ENCODE data around the gene USP40. TPM values are rescaled to one million over a fixed set of nuclear protein-coding genes. Genes with fewer than 3 reads are reported as not detected.

The USP40 gene
- total RNA-seq, 1 experiment from 2014 or later: 10.3 TPM

DNA sequence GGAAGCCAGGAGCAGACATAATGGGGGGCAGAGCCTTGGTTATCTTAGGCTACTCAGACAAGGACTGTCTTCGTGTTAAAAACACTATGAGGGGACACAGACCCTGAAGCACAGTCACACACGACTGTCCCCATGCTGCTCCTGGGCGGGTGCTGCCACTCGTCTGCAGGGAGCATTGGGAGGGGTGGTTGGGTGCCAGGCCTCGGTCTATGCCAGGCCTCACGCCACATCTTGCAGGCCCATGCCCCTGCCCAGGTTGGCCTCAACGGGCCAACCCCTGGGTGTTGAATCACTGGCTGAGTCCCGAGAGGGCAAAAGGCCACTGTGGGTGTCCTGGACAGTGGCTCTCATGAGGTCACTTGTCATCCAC lies 97.9 kb downstream of the USP40 start:
- Mint-ChIP-seq H3K9me3 (no peaks in the 10 kb centered on the region), H3K4me1 (no peaks in the 10 kb centered on the region), H3K27me3 (ENCODE audit: low read depth) (no peaks in the 10 kb centered on the region), H3K36me3 (peaks cover 32% of the 10 kb centered on the region), H3K4me3 (no peak overlapping the region), H3K27ac (no peak overlapping the region)
- ChIA-PET POLR2A (no interaction called here), CTCF (interaction anchor here (3.8 kb wide), 1 partner anchor 20 kb away, joined by 14 read pairs; no protein-coding TSS in a partner anchor)
- ATAC-seq (no peak), DNase-seq (ENCODE audit: low spot score) (no peak)
- TF ChIP-seq ZNF416 (CRISPR knock-in tag; IDR thresholded peaks at IDR 0.05) (no peak), GTF2I (CRISPR knock-in tag; conservative IDR thresholded peaks at IDR 0.05) (no peak), TCF7 (CRISPR knock-in tag; IDR thresholded peaks at IDR 0.05; ENCODE audit: low read depth) (no peak), ELF4 (CRISPR knock-in tag; IDR thresholded peaks at IDR 0.05; ENCODE audit: low read depth) (no peak), ZBTB21 (CRISPR knock-in tag; IDR thresholded peaks at IDR 0.05; ENCODE audit: borderline replicate concordance) (no peak), FOXK1 (CRISPR knock-in tag; IDR thresholded peaks at IDR 0.05) (no peak), RELA (CRISPR knock-in tag; IDR thresholded peaks at IDR 0.05; ENCODE audit: borderline replicate concordance) (no peak), SMAD4 (CRISPR knock-in tag; IDR thresholded peaks at IDR 0.05) (no peak), ZNF138 (CRISPR knock-in tag; conservative IDR thresholded peaks at IDR 0.05) (no peak), KAT7 (CRISPR knock-in tag; IDR thresholded peaks at IDR 0.05; ENCODE audit: borderline replicate concordance) (no peak)
- TF ChIP-seq, protein P1, sequence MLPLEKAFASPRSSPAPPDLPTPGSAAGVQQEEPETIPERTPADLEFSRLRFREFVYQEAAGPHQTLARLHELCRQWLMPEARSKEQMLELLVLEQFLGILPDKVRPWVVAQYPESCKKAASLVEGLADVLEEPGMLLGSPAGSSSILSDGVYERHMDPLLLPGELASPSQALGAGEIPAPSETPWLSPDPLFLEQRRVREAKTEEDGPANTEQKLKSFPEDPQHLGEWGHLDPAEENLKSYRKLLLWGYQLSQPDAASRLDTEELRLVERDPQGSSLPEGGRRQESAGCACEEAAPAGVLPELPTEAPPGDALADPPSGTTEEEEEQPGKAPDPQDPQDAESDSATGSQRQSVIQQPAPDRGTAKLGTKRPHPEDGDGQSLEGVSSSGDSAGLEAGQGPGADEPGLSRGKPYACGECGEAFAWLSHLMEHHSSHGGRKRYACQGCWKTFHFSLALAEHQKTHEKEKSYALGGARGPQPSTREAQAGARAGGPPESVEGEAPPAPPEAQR (CRISPR knock-in tag; IDR thresholded peaks at IDR 0.05): no peak
- TF ChIP-seq, protein P2, sequence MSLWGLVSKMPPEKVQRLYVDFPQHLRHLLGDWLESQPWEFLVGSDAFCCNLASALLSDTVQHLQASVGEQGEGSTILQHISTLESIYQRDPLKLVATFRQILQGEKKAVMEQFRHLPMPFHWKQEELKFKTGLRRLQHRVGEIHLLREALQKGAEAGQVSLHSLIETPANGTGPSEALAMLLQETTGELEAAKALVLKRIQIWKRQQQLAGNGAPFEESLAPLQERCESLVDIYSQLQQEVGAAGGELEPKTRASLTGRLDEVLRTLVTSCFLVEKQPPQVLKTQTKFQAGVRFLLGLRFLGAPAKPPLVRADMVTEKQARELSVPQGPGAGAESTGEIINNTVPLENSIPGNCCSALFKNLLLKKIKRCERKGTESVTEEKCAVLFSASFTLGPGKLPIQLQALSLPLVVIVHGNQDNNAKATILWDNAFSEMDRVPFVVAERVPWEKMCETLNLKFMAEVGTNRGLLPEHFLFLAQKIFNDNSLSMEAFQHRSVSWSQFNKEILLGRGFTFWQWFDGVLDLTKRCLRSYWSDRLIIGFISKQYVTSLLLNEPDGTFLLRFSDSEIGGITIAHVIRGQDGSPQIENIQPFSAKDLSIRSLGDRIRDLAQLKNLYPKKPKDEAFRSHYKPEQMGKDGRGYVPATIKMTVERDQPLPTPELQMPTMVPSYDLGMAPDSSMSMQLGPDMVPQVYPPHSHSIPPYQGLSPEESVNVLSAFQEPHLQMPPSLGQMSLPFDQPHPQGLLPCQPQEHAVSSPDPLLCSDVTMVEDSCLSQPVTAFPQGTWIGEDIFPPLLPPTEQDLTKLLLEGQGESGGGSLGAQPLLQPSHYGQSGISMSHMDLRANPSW (CRISPR knock-in tag; conservative IDR thresholded peaks at IDR 0.05; ENCODE audit: low read depth): no peak
- TF ChIP-seq, protein P3, sequence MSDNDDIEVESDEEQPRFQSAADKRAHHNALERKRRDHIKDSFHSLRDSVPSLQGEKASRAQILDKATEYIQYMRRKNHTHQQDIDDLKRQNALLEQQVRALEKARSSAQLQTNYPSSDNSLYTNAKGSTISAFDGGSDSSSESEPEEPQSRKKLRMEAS (CRISPR knock-in tag; IDR thresholded peaks at IDR 0.05): no peak
- TF ChIP-seq, protein P4, sequence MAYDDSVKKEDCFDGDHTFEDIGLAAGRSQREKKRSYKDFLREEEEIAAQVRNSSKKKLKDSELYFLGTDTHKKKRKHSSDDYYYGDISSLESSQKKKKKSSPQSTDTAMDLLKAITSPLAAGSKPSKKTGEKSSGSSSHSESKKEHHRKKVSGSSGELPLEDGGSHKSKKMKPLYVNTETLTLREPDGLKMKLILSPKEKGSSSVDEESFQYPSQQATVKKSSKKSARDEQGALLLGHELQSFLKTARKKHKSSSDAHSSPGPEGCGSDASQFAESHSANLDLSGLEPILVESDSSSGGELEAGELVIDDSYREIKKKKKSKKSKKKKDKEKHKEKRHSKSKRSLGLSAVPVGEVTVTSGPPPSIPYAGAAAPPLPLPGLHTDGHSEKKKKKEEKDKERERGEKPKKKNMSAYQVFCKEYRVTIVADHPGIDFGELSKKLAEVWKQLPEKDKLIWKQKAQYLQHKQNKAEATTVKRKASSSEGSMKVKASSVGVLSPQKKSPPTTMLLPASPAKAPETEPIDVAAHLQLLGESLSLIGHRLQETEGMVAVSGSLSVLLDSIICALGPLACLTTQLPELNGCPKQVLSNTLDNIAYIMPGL (CRISPR knock-in tag; IDR thresholded peaks at IDR 0.05): no peak

DNA sequence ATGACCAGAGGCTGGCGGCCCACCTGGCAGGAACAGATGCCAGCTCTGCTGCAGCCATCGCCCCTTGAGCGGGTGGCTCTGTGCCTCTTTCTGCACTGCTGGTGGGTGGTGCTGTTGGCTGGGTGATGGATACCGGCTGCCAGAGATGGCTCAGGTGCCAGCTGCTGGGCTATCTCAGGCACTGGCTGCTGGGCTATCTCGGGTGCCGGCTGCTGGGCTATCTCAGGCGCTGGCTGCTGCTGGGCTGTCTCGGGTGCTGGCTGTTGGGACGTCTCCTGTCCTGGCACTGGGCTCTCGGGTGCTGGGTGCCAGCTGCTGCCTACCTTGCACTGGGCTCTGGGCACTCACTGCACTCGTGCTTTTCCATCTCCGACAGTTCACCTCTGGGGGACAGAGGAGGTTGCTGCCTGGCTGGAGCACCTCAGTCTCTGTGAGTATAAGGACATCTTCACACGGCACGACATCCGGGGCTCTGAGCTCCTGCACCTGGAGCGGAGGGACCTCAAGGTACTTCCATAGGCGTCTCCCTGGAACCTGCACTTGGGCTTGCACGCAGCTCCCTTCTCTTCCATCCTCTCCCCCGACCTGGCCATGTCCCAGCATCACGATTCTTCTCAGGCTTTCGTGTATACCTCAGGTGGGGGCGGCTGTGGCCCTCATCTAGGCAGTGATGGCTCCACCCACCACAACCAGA lies 98.4 kb downstream of the USP40 start:
- ChIA-PET CTCF (interaction anchor here (3.8 kb wide), 1 partner anchor 19 kb away, joined by 14 read pairs; no protein-coding TSS in a partner anchor), POLR2A (no interaction called here)
- no peaks in the 10 kb centered on the region for H3K9me3 Mint-ChIP-seq
- H3K36me3 Mint-ChIP-seq: peaks cover 35% of the 10 kb centered on the region
- no peak overlapping the region for H3K4me3 Mint-ChIP-seq
- no peak for ATAC-seq
- no peak overlapping the region for H3K27ac Mint-ChIP-seq
- TF ChIP-seq EMX1 (CRISPR knock-in tag; IDR thresholded peaks at IDR 0.05): no peak
- TF ChIP-seq, protein P5, sequence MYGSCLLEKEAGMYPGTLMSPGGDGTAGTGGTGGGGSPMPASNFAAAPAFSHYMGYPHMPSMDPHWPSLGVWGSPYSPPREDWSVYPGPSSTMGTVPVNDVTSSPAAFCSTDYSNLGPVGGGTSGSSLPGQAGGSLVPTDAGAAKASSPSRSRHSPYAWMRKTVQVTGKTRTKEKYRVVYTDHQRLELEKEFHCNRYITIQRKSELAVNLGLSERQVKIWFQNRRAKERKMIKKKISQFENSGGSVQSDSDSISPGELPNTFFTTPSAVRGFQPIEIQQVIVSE (CRISPR knock-in tag; IDR thresholded peaks at IDR 0.05; ENCODE audit: borderline replicate concordance): no peak
- TF ChIP-seq ZNF396 (CRISPR knock-in tag; IDR thresholded peaks at IDR 0.05; ENCODE audit: borderline replicate concordance): no peak
- TF ChIP-seq TP53 (CRISPR knock-in tag; IDR thresholded peaks at IDR 0.05): no peak
- no peak for DNase-seq (ENCODE audit: low spot score)
- no peaks in the 10 kb centered on the region for H3K4me1 Mint-ChIP-seq
- H3K27me3 Mint-ChIP-seq (ENCODE audit: low read depth): no peaks in the 10 kb centered on the region
